Endothelial cell of umbilical vein (primary cell): ENCODE measurements around the gene ZNF276. TPM values are rescaled to one million over a fixed set of nuclear protein-coding genes. Genes with fewer than 3 reads are reported as not detected.
"Not testable (repeated sequence)": the region's sequence is repeated elsewhere in the genome, so short reads cannot be mapped to it uniquely, and the experiment has no call there.

Source experiments
- BruUV-seq: library from RNA; stranded (reverse); fragments of 400-500 nt; replicated peaks from 2 replicates; lab custom pipeline; 2021; lab: Mats Ljungman, UMichigan
- CTCF ChIA-PET: fragments of 300-600, 350-600 bp; sonication (Branson Sonifier 250); formaldehyde crosslinking; loops from one replicate; lab custom pipeline; 2021; ENCODE audit warnings: antibody characterized with exemption, inconsistent platforms; lab: Charles Lee
- POLR2A ChIA-PET: fragments of 300-600, 350-600 bp; sonication (Branson Sonifier 250); formaldehyde crosslinking; loops from one replicate; lab custom pipeline; 2021; ENCODE audit warnings: antibody characterized with exemption, inconsistent platforms; lab: Charles Lee
- DNase-seq: peaks from one replicate; pipeline ENCODE4 v3.0.0-alpha.2; 2011; ENCODE audit warnings: low read depth, low spot score
- FAIRE-seq: peaks from 2 replicates; lab custom pipeline; 2011; peaks lifted over from hg19 to GRCh38; lab: Jason Lieb, UNC
- H2AFZ ChIP-seq: 2 replicates; pipeline ENCODE4 v1.6.0; 2012; ENCODE audit warnings: low read depth, low read length, control low read depth, inconsistent platforms
- H3K27ac ChIP-seq: 2 replicates; pipeline ENCODE4 v1.5.1; 2011; ENCODE audit warnings: low read depth, mild to moderate bottlenecking, control low read depth, low read length, moderate library complexity; ENCODE audit not compliant: insufficient read depth
- H3K27me3 ChIP-seq, 2 experiments: 2 replicates each; pipeline versions ENCODE4 v1.6.0 to v1.6.1; 2011; ENCODE audit warnings: low read length in 2 of 2, mixed read lengths in 1 of 2; ENCODE audit not compliant: control insufficient read depth in 2 of 2, insufficient read depth in 2 of 2
- H3K36me3 ChIP-seq, 2 experiments: 2 replicates in 1 of 2; 3 replicates in 1 of 2; pipeline ENCODE4 v1.5.1; 2011; ENCODE audit warnings: low read length in 2 of 2, mild to moderate bottlenecking in 1 of 2, moderate library complexity in 1 of 2; ENCODE audit not compliant: control insufficient read depth in 2 of 2, insufficient read depth in 2 of 2; ENCODE audit errors: extremely low read depth in 1 of 2
- H3K4me1 ChIP-seq: 3 replicates; pipeline ENCODE4 v1.5.1; 2011; ENCODE audit warnings: mild to moderate bottlenecking, low read length; ENCODE audit not compliant: control insufficient read depth, insufficient read depth; ENCODE audit errors: extremely low read depth
- H3K4me2 ChIP-seq: 2 replicates; pipeline ENCODE4 v1.6.1; 2011; ENCODE audit warnings: low read length, control low read depth, mixed read lengths; ENCODE audit not compliant: insufficient read depth
- H3K4me3 ChIP-seq, 3 experiments: fragments of 200-600 bp in 1 of 3; sonication (generic), shearing (Covaris generic) in 1 of 3; replicated peaks in 1 of 3; 2 replicates each; pipeline ENCODE4 v1.5.1; 2011 to 2016; ENCODE audit warnings: control low read depth in 3 of 3, low read length in 3 of 3, mild to moderate bottlenecking in 2 of 3, inconsistent platforms in 1 of 3, low read depth in 1 of 3, moderate library complexity in 1 of 3; ENCODE audit not compliant: insufficient read depth in 1 of 3
- H3K79me2 ChIP-seq: 2 replicates; pipeline ENCODE4 v1.6.0; 2012; ENCODE audit warnings: low read length, inconsistent platforms; ENCODE audit not compliant: control insufficient read depth, insufficient read depth
- H3K9ac ChIP-seq: replicated peaks from 2 replicates; pipeline ENCODE3; 2011; ENCODE audit warnings: low read length, control low read depth; ENCODE audit not compliant: insufficient read depth; ENCODE audit errors: extremely low read depth
- H3K9me1 ChIP-seq: replicated peaks from 3 replicates; pipeline ENCODE4 v1.6.0; 2011; ENCODE audit warnings: mild to moderate bottlenecking, low read length; ENCODE audit not compliant: control insufficient read depth, insufficient read depth; ENCODE audit errors: extremely low read depth
- H3K9me3 ChIP-seq: replicated peaks from 2 replicates; pipeline ENCODE4 v1.5.1; 2012; ENCODE audit warnings: low read length, inconsistent platforms; ENCODE audit not compliant: control insufficient read depth, insufficient read depth
- H4K20me1 ChIP-seq: replicated peaks from 2 replicates; pipeline ENCODE3; 2011; ENCODE audit warnings: mild to moderate bottlenecking, low read length; ENCODE audit not compliant: control insufficient read depth, insufficient read depth; ENCODE audit errors: extremely low read depth
- EZH2 ChIP-seq: IDR thresholded peaks from 2 replicates; pipeline ENCODE4 v1.6.1; 2012; ENCODE audit warnings: borderline replicate concordance, low read depth, mild to moderate bottlenecking, moderate library complexity, low read length, inconsistent platforms; ENCODE audit not compliant: severe bottlenecking
- FOS ChIP-seq: IDR thresholded peaks from 2 replicates; pipeline ENCODE4 v1.6.1; 2011; ENCODE audit warnings: mild to moderate bottlenecking, low read length, moderate library complexity, borderline replicate concordance; ENCODE audit not compliant: insufficient read depth
- GATA2 ChIP-seq: IDR thresholded peaks from 2 replicates; pipeline ENCODE4 v1.7.0; 2011; ENCODE audit warnings: low read depth, mild to moderate bottlenecking, moderate library complexity, mixed read lengths, low read length; ENCODE audit not compliant: insufficient read length, insufficient read depth
- JUN ChIP-seq: IDR thresholded peaks from 2 replicates; pipeline ENCODE4 v1.6.1; 2011; ENCODE audit warnings: borderline replicate concordance, low read depth; ENCODE audit not compliant: insufficient read length, insufficient read depth
- MYC ChIP-seq: IDR thresholded peaks from one replicate; pipeline ENCODE4 v1.6.1; 2011; ENCODE audit warnings: mild to moderate bottlenecking, low read depth, low read length
- POLR2A ChIP-seq: IDR thresholded peaks from 2 replicates; pipeline ENCODE4 v1.6.1; 2012; ENCODE audit warnings: low read depth, mild to moderate bottlenecking, control low read depth, low read length
- POLR2AphosphoS5 ChIP-seq: IDR thresholded peaks from 2 replicates; pipeline ENCODE4 v1.6.1; 2012; ENCODE audit warnings: low read depth, mild to moderate bottlenecking, control low read depth, low read length, moderate library complexity; ENCODE audit not compliant: insufficient read depth
- dilution Hi-C: fragments of 300-500 bp; cut with MboI; formaldehyde crosslinking; loops from one replicate; pipeline ENCODE4 v1.15.0; 2019; ENCODE audit warnings: low sequenced_read_pairs; ENCODE audit not compliant: extremely low pct_ligation_motif_present
- intact Hi-C: fragments of 100-400 bp; cut with micrococcal nuclease; formaldehyde crosslinking; loops from one replicate; pipeline ENCODE4 v1.10.0; 2022
- polyA plus RNA-seq, 4 experiments: library from polyadenylated mRNA; depleted of rRNA in 3 of 4; stranded (reverse) in 3 of 4; unstranded in 1 of 4; fragments of >200 nt; gene quantifications; 2 replicates each; pipeline versions ENCODE4 v1.2.1 to v1.2.3, GENCODE V29; 2011 to 2012; ENCODE audit warnings: missing spikeins in 1 of 4
- total RNA-seq: library from RNA; stranded (reverse); gene quantifications from 2 replicates; pipeline ENCODE4 v1.2.3, GENCODE V29; 2021
- TF ChIP-seq, protein P1 (sequence below), 2 donors: IDR thresholded peaks; 1 replicate in 1 of 2; 2 replicates in 1 of 2; pipeline ENCODE4 v1.5.1; 2011; ENCODE audit warnings: low read length in 2 of 2, mild to moderate bottlenecking in 2 of 2, moderate library complexity in 2 of 2, control low read depth in 1 of 2, inconsistent platforms in 1 of 2, low read depth in 1 of 2; ENCODE audit not compliant: insufficient read depth in 1 of 2; ENCODE audit errors: extremely low read depth in 1 of 2
- TF ChIP-seq, protein P2 (sequence below): IDR thresholded peaks from 2 replicates; pipeline ENCODE4 v1.6.1; 2011; ENCODE audit not compliant: insufficient read depth, insufficient read length

The ZNF276 gene
- total and polyA plus RNA-seq, 2 donors (not counting 3 experiments of a cell fraction or from before 2014, with no cell fraction given), result 36.6 to 40.0 TPM

DNA sequence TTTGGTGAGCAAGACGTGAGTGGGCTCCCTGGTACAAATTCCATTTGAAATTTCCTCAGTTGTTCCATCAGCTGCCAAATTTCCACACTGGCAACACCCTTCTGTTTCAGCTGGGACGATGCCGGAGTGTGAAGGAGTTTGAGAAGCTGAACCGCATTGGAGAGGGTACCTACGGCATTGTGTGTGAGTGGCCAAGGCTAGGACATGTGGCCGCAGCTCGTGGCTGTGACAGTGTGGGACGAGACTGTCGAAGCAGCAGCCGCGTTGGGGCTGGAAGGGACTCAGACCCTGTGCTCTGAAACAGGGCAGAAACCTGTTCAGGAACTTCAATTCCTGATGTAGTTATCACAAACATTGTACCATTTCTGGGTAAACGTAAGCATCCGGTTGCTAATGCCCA is 32.2 kb upstream of the ZNF276 start:
- ChIA-PET POLR2A (no interaction called here), CTCF (no interaction called here)
- Histone ChIP-seq H3K36me3 (peaks cover 3 to 26% of the 10 kb centered on the region in 2 experiments), H3K4me1 (peaks cover 4% of the 10 kb centered on the region), H3K4me3 (no peak overlapping the region), H3K79me2 (peaks cover 9% of the 10 kb centered on the region), H3K9ac (no peak overlapping the region), H3K27ac (no peak overlapping the region), H3K27me3 (no peaks in the 10 kb centered on the region), H4K20me1 (no peaks in the 10 kb centered on the region), H3K9me1 (no peaks in the 10 kb centered on the region), H3K9me3 (no peaks in the 10 kb centered on the region), H3K4me2 (no peak overlapping the region), H2AFZ (no peak overlapping the region)
- FAIRE-seq (no peak), DNase-seq (no peak)
- BruUV-seq, result no TSS peak
- dilution Hi-C loops (no loop called here), intact Hi-C loops (no loop called here)
- TF ChIP-seq, protein P1, sequence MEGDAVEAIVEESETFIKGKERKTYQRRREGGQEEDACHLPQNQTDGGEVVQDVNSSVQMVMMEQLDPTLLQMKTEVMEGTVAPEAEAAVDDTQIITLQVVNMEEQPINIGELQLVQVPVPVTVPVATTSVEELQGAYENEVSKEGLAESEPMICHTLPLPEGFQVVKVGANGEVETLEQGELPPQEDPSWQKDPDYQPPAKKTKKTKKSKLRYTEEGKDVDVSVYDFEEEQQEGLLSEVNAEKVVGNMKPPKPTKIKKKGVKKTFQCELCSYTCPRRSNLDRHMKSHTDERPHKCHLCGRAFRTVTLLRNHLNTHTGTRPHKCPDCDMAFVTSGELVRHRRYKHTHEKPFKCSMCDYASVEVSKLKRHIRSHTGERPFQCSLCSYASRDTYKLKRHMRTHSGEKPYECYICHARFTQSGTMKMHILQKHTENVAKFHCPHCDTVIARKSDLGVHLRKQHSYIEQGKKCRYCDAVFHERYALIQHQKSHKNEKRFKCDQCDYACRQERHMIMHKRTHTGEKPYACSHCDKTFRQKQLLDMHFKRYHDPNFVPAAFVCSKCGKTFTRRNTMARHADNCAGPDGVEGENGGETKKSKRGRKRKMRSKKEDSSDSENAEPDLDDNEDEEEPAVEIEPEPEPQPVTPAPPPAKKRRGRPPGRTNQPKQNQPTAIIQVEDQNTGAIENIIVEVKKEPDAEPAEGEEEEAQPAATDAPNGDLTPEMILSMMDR (IDR thresholded peaks at IDR 0.05; ENCODE audit: extremely low read depth in 1 of 2, insufficient read depth in 1 of 2, low read depth in 1 of 2, low read length in 2 of 2), result no peak
- no peak for TF ChIP-seq MYC
- TF ChIP-seq GATA2, result no peak
- TF ChIP-seq, protein P2, sequence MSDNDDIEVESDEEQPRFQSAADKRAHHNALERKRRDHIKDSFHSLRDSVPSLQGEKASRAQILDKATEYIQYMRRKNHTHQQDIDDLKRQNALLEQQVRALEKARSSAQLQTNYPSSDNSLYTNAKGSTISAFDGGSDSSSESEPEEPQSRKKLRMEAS, result no peak
- no peak for TF ChIP-seq POLR2AphosphoS5
- no peak for TF ChIP-seq FOS
- TF ChIP-seq POLR2A, result no peak
- TF ChIP-seq EZH2, result no peak
- TF ChIP-seq JUN, result no peak

DNA sequence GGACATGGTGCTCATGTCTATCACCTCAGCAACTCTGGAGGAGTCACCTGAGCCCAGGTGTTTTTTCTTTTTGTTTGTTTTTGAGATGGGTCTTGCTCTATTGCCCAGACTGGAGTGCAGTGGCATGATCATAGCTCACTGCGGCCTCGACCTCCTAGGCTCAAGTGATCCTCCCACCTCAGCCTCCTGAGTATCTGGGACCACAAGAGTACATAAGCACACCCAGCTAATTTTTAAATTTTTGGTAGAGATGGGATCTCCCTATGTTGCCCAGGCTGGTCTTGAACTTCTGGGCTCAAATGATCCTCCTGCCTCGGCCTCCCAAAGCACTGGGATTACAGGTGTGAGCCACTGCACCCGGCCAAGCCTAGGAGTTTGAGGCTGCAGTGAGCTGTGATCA is 31.7 kb upstream of the ZNF276 start:
- FAIRE-seq, H3K9me3 ChIP-seq, H3K27me3 ChIP-seq, H3K79me2 ChIP-seq, BruUV-seq, intact Hi-C loops, DNase-seq, H4K20me1 ChIP-seq, H3K4me2 ChIP-seq, CTCF ChIA-PET, H3K4me3 ChIP-seq, H3K27ac ChIP-seq, H3K4me1 ChIP-seq, H2AFZ ChIP-seq, H3K9ac ChIP-seq, dilution Hi-C loops, H3K9me1 ChIP-seq, POLR2A ChIA-PET: not testable (repeated sequence)
- H3K36me3 ChIP-seq, result peaks cover 3 to 30% of the 10 kb centered on the region in 2 experiments
